ENCODE data around the gene GLIS1. TPM values are rescaled to one million over a fixed set of nuclear protein-coding genes. Genes with fewer than 3 reads are reported as not detected.
A peak's percentile ranks its signal among the peaks of the same experiment; 100 is the strongest.

Gene GLIS1
- total RNA-seq, 4 donors from 2014 or later, result 0.63 to 2.4 (median 1.0) TPM

DNA sequence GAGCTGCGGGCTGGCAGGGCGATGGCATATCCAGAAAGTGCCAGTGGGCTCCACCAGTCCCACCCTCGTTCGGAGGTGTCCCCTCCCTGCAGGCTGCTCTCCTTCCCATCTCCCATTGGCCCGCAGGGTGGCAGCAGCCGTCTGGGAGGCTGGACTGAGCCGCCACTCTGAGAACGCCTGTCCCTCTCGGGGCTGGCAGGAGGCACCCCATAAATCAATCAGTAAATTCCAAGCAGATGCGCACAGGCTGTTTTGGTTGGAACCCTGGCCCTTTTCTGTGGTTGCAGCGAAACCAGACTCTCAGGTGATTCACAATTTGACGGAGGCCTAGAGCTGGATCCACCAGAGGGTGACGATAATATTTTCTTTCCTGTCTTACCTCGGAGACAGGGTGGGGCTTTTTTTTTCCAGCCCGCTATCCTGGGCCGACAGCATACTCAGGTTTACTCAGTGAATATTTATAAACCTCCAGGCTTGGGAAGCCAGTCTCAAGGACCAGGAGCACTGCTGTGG lies 99.7 kb downstream of the GLIS1 start:
- intact Hi-C loops (cut with DNase I; ENCODE audit: low total_unique reads), result no loop called here
- TF ChIP-seq POLR2A (IDR thresholded peaks at IDR 0.05), result no peak
- H3K4me3 ChIP-seq (ENCODE audit: low read depth, poor library complexity, severe bottlenecking), result no peak overlapping the region
- peak; percentile 35 to 76 for DNase-seq (ENCODE audit: low spot score in 2 of 2)
- WGBS, 2 donors, result 38 to 41% methylated on average over 12 to 16 of the region's 16 CpGs

- peak in 1 of 2 donors; percentile 79 for DNase-seq (ENCODE audit: low spot score in 2 of 2)
These were observed 100.5 kb downstream of the GLIS1 start for GRCh38 chr1:53638360-53639035.

DNA sequence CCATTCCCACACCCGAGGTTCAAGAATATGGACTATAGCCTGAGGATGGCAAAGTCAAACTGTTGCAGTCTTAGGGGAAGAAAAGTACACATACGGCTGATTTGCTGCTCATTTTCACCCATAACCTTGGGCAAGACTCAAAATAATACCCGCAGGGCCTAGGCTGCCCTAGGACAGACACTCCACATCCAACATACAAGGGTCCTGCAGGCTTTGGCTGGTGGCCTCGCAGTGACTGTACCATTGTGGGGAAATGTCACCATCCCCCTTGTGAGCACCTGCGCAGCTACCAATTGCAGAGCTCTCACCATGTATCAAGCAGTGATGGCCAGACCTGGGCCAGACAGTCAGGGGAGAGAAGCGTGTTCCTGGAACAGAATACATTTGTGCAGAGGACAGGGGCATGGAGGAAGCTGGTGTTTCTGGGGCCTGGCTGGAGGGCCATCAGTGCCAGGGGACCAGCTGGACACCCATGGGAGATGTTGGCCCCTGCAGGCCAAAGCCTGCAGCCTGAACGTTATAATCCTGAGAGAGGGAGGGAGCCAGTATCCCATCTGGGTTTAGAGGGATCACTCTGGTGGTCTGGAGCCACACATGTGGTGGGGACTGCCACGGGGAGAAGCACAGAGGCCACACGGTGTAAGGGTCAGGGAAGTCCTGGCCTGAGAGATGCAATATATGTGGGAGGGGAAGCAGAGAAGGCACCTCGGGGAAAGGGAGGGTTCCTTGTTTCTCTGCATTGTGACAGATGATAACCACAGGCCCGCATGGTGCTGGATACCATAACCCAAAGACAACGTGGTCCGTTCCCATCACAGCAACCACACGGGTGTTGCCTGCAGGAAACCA lies 101.2 kb downstream of the GLIS1 start:
- 80 to 86% methylated on average over 14 of the region's 14 CpGs for WGBS, 2 donors
- peak in 1 of 2 donors; percentile 82 for DNase-seq (ENCODE audit: low spot score in 2 of 2)
- H3K4me3 ChIP-seq (ENCODE audit: low read depth, poor library complexity, severe bottlenecking), result no peak overlapping the region
- TF ChIP-seq CTCF (IDR thresholded peaks at IDR 0.05) (no peak), POLR2A (IDR thresholded peaks at IDR 0.05) (no peak)
- intact Hi-C loops (cut with DNase I; ENCODE audit: low total_unique reads), result no loop called here

More at GRCh38 chr1:53638360-53639035, 100.5 kb downstream of the GLIS1 start:
- 86 to 88% methylated on average over 8 of the region's 8 CpGs for WGBS, 2 donors
- no peak overlapping the region for H3K4me3 ChIP-seq (ENCODE audit: low read depth, poor library complexity, severe bottlenecking)
- intact Hi-C loops (cut with DNase I; ENCODE audit: low total_unique reads), result no loop called here
- TF ChIP-seq POLR2A (IDR thresholded peaks at IDR 0.05), result no peak
- no peak for TF ChIP-seq CTCF (IDR thresholded peaks at IDR 0.05)

GRCh38 chr1:53636621-53637171 lies 102.3 kb downstream of the GLIS1 start:
- peak in 1 of 2 donors; percentile 82 for DNase-seq (ENCODE audit: low spot score in 2 of 2)
- intact Hi-C loops (cut with DNase I; ENCODE audit: low total_unique reads), result no loop called here
- WGBS, 2 donors, result 93 to 95% methylated on average over 11 of the region's 11 CpGs
- TF ChIP-seq CTCF (IDR thresholded peaks at IDR 0.05) (no peak), POLR2A (IDR thresholded peaks at IDR 0.05) (no peak)
- H3K4me3 ChIP-seq (ENCODE audit: low read depth, poor library complexity, severe bottlenecking), result no peak overlapping the region

DNA sequence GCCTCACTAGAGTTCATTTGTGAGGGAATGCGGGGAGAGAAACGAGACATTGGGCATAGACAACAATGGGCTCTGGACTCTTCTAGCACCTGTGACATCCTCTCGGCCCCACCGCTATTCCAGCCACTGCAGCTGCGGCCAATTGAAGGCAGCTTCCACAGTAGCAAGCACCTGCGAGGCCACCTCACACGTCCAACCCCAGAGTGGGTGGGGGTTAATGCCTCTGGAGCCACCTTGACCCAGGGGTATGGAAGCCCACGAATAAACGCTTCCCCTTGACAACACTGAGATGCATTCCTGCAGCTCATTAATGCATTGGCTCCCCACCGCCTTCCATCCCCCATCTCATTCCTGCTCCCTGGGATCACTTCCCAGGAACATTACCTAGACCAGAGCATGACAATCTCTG lies 104.4 kb downstream of the GLIS1 start:
- DNase-seq (ENCODE audit: low spot score in 2 of 2), result peak in 1 of 2 donors; percentile 62
- 85 to 96% methylated on average over 10 of the region's 10 CpGs for WGBS, 2 donors
- intact Hi-C loops (cut with DNase I; ENCODE audit: low total_unique reads), result no loop called here

More for the DNA sequence above, 104.4 kb downstream of the GLIS1 start:
- H3K4me3 ChIP-seq (ENCODE audit: low read depth, poor library complexity, severe bottlenecking), result no peak overlapping the region
- TF ChIP-seq POLR2A (IDR thresholded peaks at IDR 0.05) (no peak), CTCF (IDR thresholded peaks at IDR 0.05) (no peak)

Data from lower leg skin (tissue), 4 donors.